Fibroblast of mammary gland (primary cell): ENCODE results near the gene HM13.
"Not testable (repeated sequence)": the region's sequence is repeated elsewhere in the genome, so short reads cannot be mapped to it uniquely, and the experiment has no call there.

Experiments used
- DNase-seq: peaks from one replicate; pipeline ENCODE4 v3.0.0-alpha.2; 2010; ENCODE audit warnings: low read depth
- H3K4me3 ChIP-seq: 2 replicates; pipeline ENCODE4 v1.5.1; 2011; ENCODE audit warnings: low read depth, mild to moderate bottlenecking, low read length, moderate library complexity; ENCODE audit not compliant: control insufficient read depth
- TF ChIP-seq, protein P1 (sequence below): conservative IDR thresholded peaks from 2 replicates; pipeline ENCODE4 v1.5.1; 2011; ENCODE audit warnings: low read depth, low read length, inconsistent platforms; ENCODE audit not compliant: control insufficient read depth, insufficient read depth

Gene HM13

DNA sequence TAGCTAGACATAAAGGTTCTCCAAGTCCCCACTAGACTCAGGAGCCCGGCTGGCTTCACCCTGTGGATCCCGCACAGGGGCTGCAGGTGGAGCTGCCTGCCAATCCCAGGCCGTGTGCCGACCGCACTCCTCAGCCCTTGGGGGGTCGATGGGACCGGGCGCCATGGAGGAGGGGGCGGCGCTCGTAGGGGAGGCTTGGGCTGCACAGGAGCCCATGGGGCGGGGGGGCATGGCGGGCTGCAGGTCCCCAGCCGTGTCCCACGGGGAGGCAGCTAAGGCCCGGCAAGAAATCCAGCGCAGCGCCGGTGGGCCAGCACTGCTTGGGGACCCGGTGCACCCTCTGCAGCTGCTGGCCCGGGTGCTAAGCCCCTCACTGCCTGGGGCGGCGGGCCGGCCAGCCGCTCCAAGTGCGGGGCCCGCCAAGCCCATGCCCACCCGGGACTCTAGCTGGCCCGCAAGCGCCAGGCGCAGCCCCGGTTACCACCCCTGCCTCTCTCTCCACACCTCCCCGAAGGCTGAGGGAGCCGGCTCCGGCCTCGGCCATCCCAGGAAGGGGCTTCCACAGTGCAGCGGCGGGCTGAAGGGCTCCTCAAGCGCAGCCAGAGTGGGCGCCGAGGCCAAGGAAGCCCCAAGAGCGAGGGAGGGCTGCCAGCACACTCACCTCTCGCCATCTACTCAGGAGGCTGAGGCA, 64.4 kb downstream of the HM13 start:
- TF ChIP-seq, protein P1, sequence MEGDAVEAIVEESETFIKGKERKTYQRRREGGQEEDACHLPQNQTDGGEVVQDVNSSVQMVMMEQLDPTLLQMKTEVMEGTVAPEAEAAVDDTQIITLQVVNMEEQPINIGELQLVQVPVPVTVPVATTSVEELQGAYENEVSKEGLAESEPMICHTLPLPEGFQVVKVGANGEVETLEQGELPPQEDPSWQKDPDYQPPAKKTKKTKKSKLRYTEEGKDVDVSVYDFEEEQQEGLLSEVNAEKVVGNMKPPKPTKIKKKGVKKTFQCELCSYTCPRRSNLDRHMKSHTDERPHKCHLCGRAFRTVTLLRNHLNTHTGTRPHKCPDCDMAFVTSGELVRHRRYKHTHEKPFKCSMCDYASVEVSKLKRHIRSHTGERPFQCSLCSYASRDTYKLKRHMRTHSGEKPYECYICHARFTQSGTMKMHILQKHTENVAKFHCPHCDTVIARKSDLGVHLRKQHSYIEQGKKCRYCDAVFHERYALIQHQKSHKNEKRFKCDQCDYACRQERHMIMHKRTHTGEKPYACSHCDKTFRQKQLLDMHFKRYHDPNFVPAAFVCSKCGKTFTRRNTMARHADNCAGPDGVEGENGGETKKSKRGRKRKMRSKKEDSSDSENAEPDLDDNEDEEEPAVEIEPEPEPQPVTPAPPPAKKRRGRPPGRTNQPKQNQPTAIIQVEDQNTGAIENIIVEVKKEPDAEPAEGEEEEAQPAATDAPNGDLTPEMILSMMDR, result no peak
- no peak overlapping the region for H3K4me3 ChIP-seq
- no peak for DNase-seq

DNA sequence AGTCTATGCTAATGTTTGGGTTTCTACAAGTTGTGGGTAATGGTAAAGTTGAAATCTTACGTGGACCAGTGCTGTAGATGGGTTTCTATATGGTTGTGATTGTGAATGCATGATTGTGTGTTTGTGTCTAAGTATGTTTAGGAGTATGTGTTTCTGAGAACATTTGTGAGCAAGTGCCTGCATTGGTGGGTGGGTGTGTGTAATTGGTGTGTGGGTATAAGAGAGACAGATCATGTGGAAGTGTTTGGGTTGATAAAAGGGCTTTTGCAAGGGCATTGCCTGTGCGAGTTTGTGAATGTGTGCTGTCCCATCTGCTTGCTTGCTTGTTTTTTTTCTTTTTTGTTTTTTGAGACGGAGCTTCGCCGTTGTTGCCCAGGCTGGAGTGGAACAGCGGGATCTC, 65.0 kb downstream of the HM13 start:
- no peak overlapping the region for H3K4me3 ChIP-seq
- DNase-seq, result no peak
- TF ChIP-seq, protein P1, result no peak

DNA sequence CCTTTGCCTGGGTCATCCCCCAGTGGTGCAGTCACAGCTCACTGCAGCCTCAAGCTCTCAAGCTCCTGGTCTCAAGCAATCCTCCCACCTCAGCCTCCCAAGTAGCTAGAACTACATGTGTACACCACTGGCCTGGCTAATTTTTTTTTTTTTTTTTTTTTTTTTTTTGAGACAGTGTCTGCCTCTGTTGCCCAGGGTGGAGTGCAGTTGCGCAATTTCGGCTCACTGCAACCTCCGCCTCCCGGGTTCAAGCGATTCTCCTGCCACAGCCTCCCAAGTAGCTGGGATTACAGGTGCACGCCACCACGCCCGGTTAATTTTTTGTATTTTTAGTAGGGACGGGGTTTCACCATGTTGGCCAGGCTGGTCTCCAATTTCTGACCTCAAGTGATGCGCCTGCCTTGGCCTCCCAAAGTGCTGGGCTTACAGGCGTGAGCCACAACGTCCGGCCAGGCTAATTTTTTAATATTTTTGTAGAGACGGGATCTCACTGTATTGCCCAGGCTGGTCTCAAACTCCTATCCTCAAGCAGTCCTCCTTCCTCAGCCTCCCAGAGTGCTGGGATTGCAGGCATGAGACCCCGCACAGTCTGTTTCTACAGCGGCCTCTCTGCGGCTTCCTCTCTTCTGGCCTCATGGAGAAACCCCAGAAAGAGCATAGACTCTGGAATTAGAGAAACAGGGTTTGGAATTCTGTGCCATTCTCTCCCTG, 65.9 kb downstream of the HM13 start:
- not testable (repeated sequence) for DNase-seq, H3K4me3 ChIP-seq

DNA sequence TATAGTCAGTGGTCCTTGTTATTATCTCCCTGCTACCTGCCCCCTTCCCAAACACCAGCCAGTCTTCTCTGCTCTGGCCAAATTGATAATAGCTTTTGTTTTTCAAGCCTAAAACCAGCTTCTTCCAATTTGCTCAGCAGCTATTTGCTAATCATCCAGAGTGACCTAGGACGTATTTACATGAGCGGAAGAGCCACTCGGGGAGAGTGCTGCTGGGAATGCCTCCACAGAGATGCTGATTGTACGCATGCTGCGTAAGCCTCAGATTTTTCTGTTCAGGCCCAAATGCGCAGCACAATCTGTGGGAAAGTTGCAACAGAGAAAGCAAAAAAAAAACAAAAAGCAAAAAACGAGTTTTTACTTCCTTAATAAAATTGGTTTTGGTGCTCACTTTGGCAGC, 66.5 kb downstream of the HM13 start:
- TF ChIP-seq, protein P1, result no peak
- no peak for DNase-seq
- no peak overlapping the region for H3K4me3 ChIP-seq

DNA sequence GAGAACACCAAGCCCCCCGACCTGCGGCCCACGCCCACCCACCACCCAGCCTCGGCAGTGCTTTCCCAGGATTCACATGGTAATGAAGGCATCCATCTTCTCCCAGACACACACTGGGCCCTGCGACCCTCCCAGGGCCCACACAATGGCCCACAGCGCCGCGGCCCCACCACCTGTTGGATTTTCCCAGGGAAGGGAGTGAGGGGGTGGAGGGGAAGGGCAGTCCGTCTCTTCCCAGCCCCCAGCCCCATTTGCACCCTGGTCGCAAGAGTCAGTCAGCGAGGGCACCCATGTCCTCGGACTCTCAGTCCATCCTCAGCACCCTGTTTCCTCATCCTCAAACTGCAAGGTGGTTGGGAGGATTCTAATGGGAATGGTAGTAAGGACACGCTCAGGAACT, 67.1 kb downstream of the HM13 start:
- DNase-seq, result no peak
- TF ChIP-seq, protein P1, result no peak
- no peak overlapping the region for H3K4me3 ChIP-seq

DNA sequence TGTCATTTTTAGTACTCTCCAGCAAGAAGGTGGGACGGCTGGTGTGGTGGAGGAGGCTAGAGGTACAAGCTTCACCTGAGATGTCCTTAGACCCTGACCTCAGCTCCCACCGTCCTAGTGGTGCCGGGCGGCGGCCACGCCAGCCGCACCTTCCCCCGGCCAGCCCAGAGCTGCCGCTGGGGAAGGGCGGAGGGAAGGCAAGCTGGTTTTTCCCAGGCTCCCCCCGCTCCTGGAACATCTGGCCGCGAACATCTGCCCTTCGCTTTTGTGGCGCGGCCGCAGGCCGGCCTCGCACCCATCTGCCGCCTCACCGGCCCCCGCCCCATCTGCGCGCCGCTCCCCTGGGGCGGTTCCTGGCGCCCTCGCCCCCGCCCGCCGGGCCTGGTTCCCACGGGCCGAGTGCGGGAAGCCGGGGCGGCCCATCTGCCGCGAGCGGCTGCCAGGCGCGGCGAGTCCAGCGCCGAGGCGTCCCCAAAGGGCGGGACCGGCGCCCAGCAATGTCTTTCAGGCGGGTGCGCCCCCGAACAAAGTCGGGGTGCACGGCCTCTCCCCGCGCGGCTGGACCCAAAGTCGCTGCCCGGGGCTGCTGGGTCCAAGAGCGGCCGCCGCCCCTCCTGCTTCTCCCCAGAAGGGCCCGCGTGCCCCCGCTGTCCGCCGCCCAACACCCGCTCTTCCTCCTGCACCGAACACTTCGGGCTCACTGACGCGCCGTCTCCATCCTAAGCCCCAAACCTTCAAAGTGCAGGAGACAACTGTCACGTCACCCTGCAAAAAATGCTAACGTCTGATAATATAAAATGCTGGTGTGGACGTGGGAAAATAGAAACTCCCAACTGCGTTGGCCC, 73.5 kb downstream of the HM13 start:
- peak overlapping the region; percentile 41 for H3K4me3 ChIP-seq
- TF ChIP-seq, protein P1, result no peak
- DNase-seq, result peak; percentile 75
